H1 (cell line): ENCODE data around the gene EBPL. TPM values are rescaled to one million over a fixed set of nuclear protein-coding genes. Genes with fewer than 3 reads are reported as not detected.

Experiments used
- CTCF ChIA-PET: fragments of 300-600 bp; sonication (Branson Sonifier 250); formaldehyde crosslinking; loops from one replicate; lab custom pipeline; 2021; ENCODE audit not compliant: partially characterized antibody; lab: Charles Lee
- POLR2A ChIA-PET: fragments of 300-600 bp; sonication (Branson Sonifier 250); formaldehyde crosslinking; loops from one replicate; lab custom pipeline; 2021; ENCODE audit warnings: inconsistent platforms; ENCODE audit not compliant: partially characterized antibody; lab: Charles Lee
- DNase-seq, 2 experiments: peaks; one replicate each; pipeline versions ENCODE4 v3.0.0 to v3.0.0-alpha.2; 2010 to 2022; ENCODE audit warnings: low spot score in 2 of 2, low read depth in 1 of 2, mixed read lengths in 1 of 2
- FAIRE-seq: peaks from 2 replicates; lab custom pipeline; 2011; peaks lifted over from hg19 to GRCh38; lab: Jason Lieb, UNC
- H2AFZ ChIP-seq: 2 replicates; pipeline ENCODE4 v1.8.1; 2012; ENCODE audit warnings: low read length, inconsistent platforms
- H2AK5ac ChIP-seq: 2 replicates; pipeline ENCODE4 v1.6.1; 2013; ENCODE audit warnings: low read depth, low read length
- H2BK120ac ChIP-seq: replicated peaks from 2 replicates; pipeline ENCODE3; 2013; ENCODE audit warnings: low read depth, low read length, inconsistent platforms
- H2BK12ac ChIP-seq: 2 replicates; pipeline ENCODE4 v1.6.1; 2013; ENCODE audit warnings: low read depth, low read length
- H2BK15ac ChIP-seq: 2 replicates; pipeline ENCODE4 v1.6.1; 2013; ENCODE audit warnings: low read length
- H2BK20ac ChIP-seq: 2 replicates; pipeline ENCODE4 v1.6.1; 2013; ENCODE audit warnings: low read length
- H2BK5ac ChIP-seq: 2 replicates; pipeline ENCODE4 v1.6.1; 2013; ENCODE audit warnings: low read depth, low read length
- H3K14ac ChIP-seq: 2 replicates; pipeline ENCODE4 v1.6.1; 2013; ENCODE audit warnings: inconsistent platforms; ENCODE audit not compliant: insufficient read length
- H3K18ac ChIP-seq: 2 replicates; pipeline ENCODE4 v1.6.1; 2013; ENCODE audit warnings: low read length; ENCODE audit errors: extremely low read depth
- H3K23ac ChIP-seq: 2 replicates; pipeline ENCODE4 v1.6.1; 2013; ENCODE audit warnings: inconsistent platforms; ENCODE audit not compliant: insufficient read length
- H3K23me2 ChIP-seq: 2 replicates; pipeline ENCODE4 v1.6.1; 2013; ENCODE audit warnings: low read depth, low read length
- H3K27ac ChIP-seq: 2 replicates; pipeline ENCODE4 v1.6.1; 2011; ENCODE audit warnings: low read depth, low read length, inconsistent platforms
- H3K27me3 ChIP-seq, 4 experiments: replicated peaks in 1 of 4; 1 replicate in 1 of 4; 2 replicates in 3 of 4; pipeline versions ENCODE4 v1.6.1 to v1.8.1; 2011 to 2013; ENCODE audit warnings: low read length in 3 of 4, mild to moderate bottlenecking in 3 of 4, inconsistent platforms in 2 of 4, mixed read lengths in 2 of 4, moderate library complexity in 1 of 4; ENCODE audit not compliant: control insufficient read depth in 3 of 4, insufficient read depth in 3 of 4; ENCODE audit errors: extremely low read depth in 1 of 4
- H3K36me3 ChIP-seq, 4 experiments: 2 replicates each; pipeline versions ENCODE4 v1.6.1 to v1.8.1; 2011 to 2013; ENCODE audit warnings: mild to moderate bottlenecking in 4 of 4, low read length in 3 of 4, moderate library complexity in 2 of 4, control low read depth in 1 of 4, inconsistent platforms in 1 of 4; ENCODE audit not compliant: insufficient read depth in 4 of 4, control insufficient read depth in 2 of 4
- H3K4ac ChIP-seq: replicated peaks from 2 replicates; pipeline ENCODE3; 2013; ENCODE audit warnings: low read length, low read depth, mixed read lengths, inconsistent platforms; ENCODE audit not compliant: insufficient read length
- H3K4me1 ChIP-seq, 4 experiments: replicated peaks in 1 of 4; 1 replicate in 1 of 4; 2 replicates in 3 of 4; pipeline versions ENCODE4 v1.6.1 to v1.8.1; 2011 to 2013; ENCODE audit warnings: low read length in 3 of 4, inconsistent platforms in 2 of 4, mixed read lengths in 1 of 4; ENCODE audit not compliant: insufficient read depth in 4 of 4, control insufficient read depth in 3 of 4
- H3K4me2 ChIP-seq, 2 experiments: 2 replicates each; pipeline versions ENCODE4 v1.6.1 to v1.8.1; 2011 to 2013; ENCODE audit warnings: low read depth in 2 of 2, low read length in 2 of 2, control low read depth in 1 of 2, inconsistent platforms in 1 of 2, mild to moderate bottlenecking in 1 of 2; ENCODE audit not compliant: insufficient read depth in 1 of 2
- H3K4me3 ChIP-seq, 4 experiments: fragments of 200-600, 300-600 bp in 1 of 4; sonication (generic), shearing (Covaris generic), sonication (Bioruptor Twin) in 1 of 4; 2 replicates each; pipeline versions ENCODE4 v1.5.1 to v1.8.1; 2011 to 2016; ENCODE audit warnings: low read length in 4 of 4, low read depth in 3 of 4, control low read depth in 2 of 4, inconsistent platforms in 2 of 4, mild to moderate bottlenecking in 2 of 4, mixed read lengths in 1 of 4, moderate library complexity in 1 of 4; ENCODE audit not compliant: insufficient read depth in 2 of 4; ENCODE audit errors: extremely low read depth in 1 of 4
- H3K56ac ChIP-seq: replicated peaks from 2 replicates; pipeline ENCODE3; 2013; ENCODE audit warnings: low read depth, mild to moderate bottlenecking, mixed read lengths, low read length, inconsistent platforms; ENCODE audit not compliant: insufficient read length
- H3K79me1 ChIP-seq: 2 replicates; pipeline ENCODE4 v1.6.1; 2013; ENCODE audit warnings: low read depth, low read length, control low read depth
- H3K79me2 ChIP-seq, 2 experiments: 2 replicates each; pipeline versions ENCODE4 v1.6.1 to v1.8.1; 2012 to 2013; ENCODE audit warnings: low read length in 2 of 2, mild to moderate bottlenecking in 2 of 2, inconsistent platforms in 1 of 2; ENCODE audit not compliant: insufficient read depth in 2 of 2, control insufficient read depth in 1 of 2
- H3K9ac ChIP-seq, 4 experiments: replicated peaks in 1 of 4; 1 replicate in 1 of 4; 2 replicates in 3 of 4; pipeline versions ENCODE4 v1.6.1 to v1.8.1; 2011 to 2013; ENCODE audit warnings: low read depth in 3 of 4, low read length in 3 of 4, control low read depth in 2 of 4, mild to moderate bottlenecking in 2 of 4, moderate library complexity in 2 of 4, inconsistent platforms in 1 of 4; ENCODE audit errors: extremely low read depth in 1 of 4
- H3K9me3 ChIP-seq, 2 experiments: 2 replicates each; pipeline versions ENCODE4 v1.6.1 to v1.8.1; 2012 to 2013; ENCODE audit warnings: mild to moderate bottlenecking in 2 of 2, moderate library complexity in 2 of 2, control low read depth in 1 of 2, inconsistent platforms in 1 of 2, low read depth in 1 of 2, low read length in 1 of 2, mixed read lengths in 1 of 2; ENCODE audit not compliant: insufficient read depth in 2 of 2
- H4K20me1 ChIP-seq, 2 experiments: replicated peaks in 1 of 2; 2 replicates each; pipeline versions ENCODE3 to v1.8.1; 2011 to 2013; ENCODE audit warnings: inconsistent platforms in 2 of 2, low read length in 2 of 2, mild to moderate bottlenecking in 1 of 2; ENCODE audit not compliant: insufficient read depth in 2 of 2, control insufficient read depth in 1 of 2
- H4K5ac ChIP-seq: 2 replicates; pipeline ENCODE4 v1.6.1; 2013; ENCODE audit warnings: low read length, low read depth, mixed read lengths, inconsistent platforms; ENCODE audit not compliant: insufficient read length
- H4K8ac ChIP-seq: 2 replicates; pipeline ENCODE4 v1.8.0; 2013; ENCODE audit warnings: mild to moderate bottlenecking, moderate library complexity, low read length, inconsistent platforms; ENCODE audit not compliant: insufficient read depth; ENCODE audit errors: extremely low read depth
- H4K91ac ChIP-seq: replicated peaks from 2 replicates; pipeline ENCODE3; 2013; ENCODE audit warnings: low read length, mixed read lengths, inconsistent platforms; ENCODE audit not compliant: insufficient read length
- WGBS, 2 experiments: shearing (Covaris generic) in 1 of 2; methylation state at CpG; one replicate each; pipeline versions ENCODE4 v1.1.6 to v1.1.7; 2013 to 2015; ENCODE audit warnings: low lambda C conversion rate in 2 of 2, mixed read lengths in 2 of 2, inconsistent platforms in 1 of 2, low coverage in 1 of 2, missing lambda C conversion rate in 1 of 2; ENCODE audit not compliant: insufficient replicate concordance in 2 of 2, insufficient coverage in 1 of 2, insufficient read length in 1 of 2; ENCODE audit errors: extremely low coverage in 1 of 2, missing lambda C conversion rate in 1 of 2; 5-methylcytosine and 5-hydroxymethylcytosine counted together
- polyA plus RNA-seq, 7 experiments: library from polyadenylated mRNA; depleted of rRNA in 3 of 7; stranded (reverse) in 5 of 7; unstranded in 2 of 7; fragments of >200 nt in 5 of 7; fragments of 200-250 nt in 2 of 7; gene quantifications; 1 replicate in 5 of 7; 2 replicates in 1 of 7; 4 replicates in 1 of 7; pipeline versions ENCODE4 v1.2.1 to v1.2.3, GENCODE V29; 2011 to 2013; ENCODE audit warnings: missing spikeins in 2 of 7, mixed read lengths in 2 of 7
- total RNA-seq: library from RNA; stranded (reverse); fragmentation: NEBNext Ultra II Directional; extraction: Animal tissue kit (Norgen Biotek cat#: 25700); gene quantifications from 2 replicates; pipeline ENCODE4 v1.2.1, GENCODE V29; 2021

The EBPL gene
- total and polyA plus RNA-seq, 2 of the 8 experiments (the other 6 are each of a cell fraction or from before 2014, with no cell fraction given) = 130 to 204 TPM

GRCh38 chr13:49651570-49652354, 39.5 kb downstream of the EBPL start:
- H2BK20ac ChIP-seq = no peak overlapping the region
- H3K56ac ChIP-seq = no peak overlapping the region
- H4K8ac ChIP-seq = no peak overlapping the region
- POLR2A ChIA-PET = interaction anchor here (0.7 to 1.0 kb wide), 2 partner anchors 22 to 39 kb away, joined by 3 to 5 read pairs; partner anchors contain the start of gene EBPL
- WGBS, 2 experiments = 93% methylated on average over 17 of the region's 17 CpGs; no CpG with 5 or more reads in 1 of the 2 experiments
- no peaks in the 10 kb centered on the region for H3K36me3 ChIP-seq
- H2BK5ac ChIP-seq = no peak overlapping the region
- H2AK5ac ChIP-seq = no peak overlapping the region
- no peaks in the 10 kb centered on the region for H3K27me3 ChIP-seq
- DNase-seq (no peak), FAIRE-seq (no peak)
- no peak overlapping the region for H4K5ac ChIP-seq
- H2BK15ac ChIP-seq = no peak overlapping the region
- H3K4me3 ChIP-seq = no peak overlapping the region
- H3K23me2 ChIP-seq = no peaks in the 10 kb centered on the region
- no peak overlapping the region for H3K18ac ChIP-seq
- H2BK120ac ChIP-seq = no peak overlapping the region
- no peaks in the 10 kb centered on the region for H3K4me1 ChIP-seq
- CTCF ChIA-PET = interaction anchor here (0.6 to 3.7 kb wide), 7 partner anchors 10 to 404 kb away, joined by 3 to 16 read pairs (median 3); partner anchors contain the start of gene CDADC1
- no peak overlapping the region for H3K4me2 ChIP-seq
- no peaks in the 10 kb centered on the region for H3K79me1 ChIP-seq
- no peak overlapping the region for H2BK12ac ChIP-seq
- no peak overlapping the region for H3K9ac ChIP-seq
- no peak overlapping the region for H2AFZ ChIP-seq
- H3K79me2 ChIP-seq = no peaks in the 10 kb centered on the region
- H3K23ac ChIP-seq = no peak overlapping the region
- H3K14ac ChIP-seq = no peak overlapping the region
- no peak overlapping the region for H4K91ac ChIP-seq
- H3K27ac ChIP-seq = no peak overlapping the region
- no peaks in the 10 kb centered on the region for H4K20me1 ChIP-seq
- H3K4ac ChIP-seq = no peak overlapping the region
- H3K9me3 ChIP-seq = no peaks in the 10 kb centered on the region
